Measurements from ENCODE around the gene ZBED4.

The ZBED4 gene

GRCh38 chr22:49929211-49929979, 75.8 kb downstream of the ZBED4 start:
- no peak overlapping the region for H3K4me3 ChIP-seq (replicated peaks; ENCODE audit: low read depth, low read length)
- H3K27me3 ChIP-seq (replicated peaks; ENCODE audit: control insufficient read depth, insufficient read depth, low read length) = no peaks in the 10 kb centered on the region
- no peak for TF ChIP-seq CTCF (IDR thresholded peaks at IDR 0.05; ENCODE audit: insufficient read depth, low read length, poor library complexity, severe bottlenecking)
- H3K36me3 ChIP-seq (ENCODE audit: control insufficient read depth, insufficient read depth, low read length) = no peaks in the 10 kb centered on the region; the same call in 1 of the 2 replicates
- peak; percentile 80 for DNase-seq (ENCODE audit: extremely low read depth, insufficient read length)

- TF ChIP-seq CTCF (IDR thresholded peaks at IDR 0.05; ENCODE audit: insufficient read depth, low read length, poor library complexity, severe bottlenecking) = no peak
- Histone ChIP-seq H3K27me3 (replicated peaks; ENCODE audit: control insufficient read depth, insufficient read depth, low read length) (no peaks in the 10 kb centered on the region), H3K36me3 (ENCODE audit: control insufficient read depth, insufficient read depth, low read length) (no peaks in the 10 kb centered on the region; the same call in 1 of the 2 replicates), H3K4me3 (replicated peaks; ENCODE audit: low read depth, low read length) (no peak overlapping the region)
- no peak for DNase-seq (ENCODE audit: extremely low read depth, insufficient read length)
Observed at GRCh38 chr22:49929994-49930575, 76.4 kb downstream of the ZBED4 start.

- Histone ChIP-seq H3K27me3 (replicated peaks; ENCODE audit: control insufficient read depth, insufficient read depth, low read length) (no peaks in the 10 kb centered on the region), H3K36me3 (ENCODE audit: control insufficient read depth, insufficient read depth, low read length) (no peaks in the 10 kb centered on the region; the same call in 1 of the 2 replicates), H3K4me3 (replicated peaks; ENCODE audit: low read depth, low read length) (no peak overlapping the region)
- peak; percentile 64 for DNase-seq (ENCODE audit: extremely low read depth, insufficient read length)
- TF ChIP-seq CTCF (IDR thresholded peaks at IDR 0.05; ENCODE audit: insufficient read depth, low read length, poor library complexity, severe bottlenecking) = peak; percentile 85
Observed at GRCh38 chr22:49930596-49931412, 77.2 kb downstream of the ZBED4 start.

- Histone ChIP-seq H3K36me3 (ENCODE audit: control insufficient read depth, insufficient read depth, low read length) (no peaks in the 10 kb centered on the region), H3K4me3 (replicated peaks; ENCODE audit: low read depth, low read length) (peak overlapping the region; percentile 73), H3K27me3 (replicated peaks; ENCODE audit: control insufficient read depth, insufficient read depth, low read length) (no peaks in the 10 kb centered on the region)
- no peak for TF ChIP-seq CTCF (IDR thresholded peaks at IDR 0.05; ENCODE audit: insufficient read depth, low read length, poor library complexity, severe bottlenecking)
- DNase-seq (ENCODE audit: extremely low read depth, insufficient read length) = peak; percentile 55
Observed at GRCh38 chr22:49933236-49934159, 79.9 kb downstream of the ZBED4 start.
